ENCODE data around the gene TJAP1.
"Not testable (repeated sequence)": the region's sequence is repeated elsewhere in the genome, so short reads cannot be mapped to it uniquely, and the experiment has no call there.

The TJAP1 gene

GRCh38 chr6:43460032-43460431, 17.3 kb upstream of the TJAP1 start:
- Histone ChIP-seq H3K4me3 (ENCODE audit: low read length) (no peak overlapping the region), H3K36me3 (replicated peaks; ENCODE audit: low read depth, low read length) (no peaks in the 10 kb centered on the region), H3K9me3 (ENCODE audit: insufficient read depth, low read length) (no peaks in the 10 kb centered on the region), H4K20me1 (ENCODE audit: insufficient read depth, low read length) (no peaks in the 10 kb centered on the region), H3K9ac (ENCODE audit: low read length) (no peak overlapping the region), H3K27ac (ENCODE audit: low read length) (no peak overlapping the region), H3K4me2 (ENCODE audit: low read length) (no peak overlapping the region), H3K4me1 (ENCODE audit: low read length) (no peaks in the 10 kb centered on the region), H3K79me2 (ENCODE audit: low read length) (no peaks in the 10 kb centered on the region), H3K27me3 (ENCODE audit: low read depth, low read length) (peaks cover 12% of the 10 kb centered on the region), H2AFZ (ENCODE audit: low read depth, low read length) (no peak overlapping the region)
- no peak for TF ChIP-seq EZH2phosphoT487 (IDR thresholded peaks at IDR 0.05; ENCODE audit: low read depth)
- TF ChIP-seq, protein P1, sequence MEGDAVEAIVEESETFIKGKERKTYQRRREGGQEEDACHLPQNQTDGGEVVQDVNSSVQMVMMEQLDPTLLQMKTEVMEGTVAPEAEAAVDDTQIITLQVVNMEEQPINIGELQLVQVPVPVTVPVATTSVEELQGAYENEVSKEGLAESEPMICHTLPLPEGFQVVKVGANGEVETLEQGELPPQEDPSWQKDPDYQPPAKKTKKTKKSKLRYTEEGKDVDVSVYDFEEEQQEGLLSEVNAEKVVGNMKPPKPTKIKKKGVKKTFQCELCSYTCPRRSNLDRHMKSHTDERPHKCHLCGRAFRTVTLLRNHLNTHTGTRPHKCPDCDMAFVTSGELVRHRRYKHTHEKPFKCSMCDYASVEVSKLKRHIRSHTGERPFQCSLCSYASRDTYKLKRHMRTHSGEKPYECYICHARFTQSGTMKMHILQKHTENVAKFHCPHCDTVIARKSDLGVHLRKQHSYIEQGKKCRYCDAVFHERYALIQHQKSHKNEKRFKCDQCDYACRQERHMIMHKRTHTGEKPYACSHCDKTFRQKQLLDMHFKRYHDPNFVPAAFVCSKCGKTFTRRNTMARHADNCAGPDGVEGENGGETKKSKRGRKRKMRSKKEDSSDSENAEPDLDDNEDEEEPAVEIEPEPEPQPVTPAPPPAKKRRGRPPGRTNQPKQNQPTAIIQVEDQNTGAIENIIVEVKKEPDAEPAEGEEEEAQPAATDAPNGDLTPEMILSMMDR (IDR thresholded peaks at IDR 0.05; ENCODE audit: low read depth, low read length): no peak

- H3K4me2 ChIP-seq (ENCODE audit: low read length): no peak overlapping the region
- H4K20me1 ChIP-seq (ENCODE audit: insufficient read depth, low read length): no peaks in the 10 kb centered on the region
- no peaks in the 10 kb centered on the region for H3K9me3 ChIP-seq (ENCODE audit: insufficient read depth, low read length)
- peaks cover 12% of the 10 kb centered on the region for H3K27me3 ChIP-seq (ENCODE audit: low read depth, low read length)
- H3K4me1 ChIP-seq (ENCODE audit: low read length): no peaks in the 10 kb centered on the region
- no peak overlapping the region for H3K27ac ChIP-seq (ENCODE audit: low read length)
- no peaks in the 10 kb centered on the region for H3K36me3 ChIP-seq (replicated peaks; ENCODE audit: low read depth, low read length)
- no peak overlapping the region for H3K4me3 ChIP-seq (ENCODE audit: low read length)
- H2AFZ ChIP-seq (ENCODE audit: low read depth, low read length): no peak overlapping the region
- H3K79me2 ChIP-seq (ENCODE audit: low read length): no peaks in the 10 kb centered on the region
- H3K9ac ChIP-seq (ENCODE audit: low read length): no peak overlapping the region
- TF ChIP-seq, protein P1 (IDR thresholded peaks at IDR 0.05; ENCODE audit: low read depth, low read length): no peak
- TF ChIP-seq EZH2phosphoT487 (IDR thresholded peaks at IDR 0.05; ENCODE audit: low read depth): no peak
Observed at GRCh38 chr6:43461936-43462335, 15.4 kb upstream of the TJAP1 start.

GRCh38 chr6:43464337-43464736, 13.0 kb upstream of the TJAP1 start:
- no peak for TF ChIP-seq EZH2phosphoT487 (IDR thresholded peaks at IDR 0.05; ENCODE audit: low read depth)
- Histone ChIP-seq H3K27ac (ENCODE audit: low read length) (no peak overlapping the region), H3K27me3 (ENCODE audit: low read depth, low read length) (peaks cover 12% of the 10 kb centered on the region), H3K79me2 (ENCODE audit: low read length) (no peaks in the 10 kb centered on the region), H3K9ac (ENCODE audit: low read length) (no peak overlapping the region), H3K4me1 (ENCODE audit: low read length) (no peaks in the 10 kb centered on the region), H2AFZ (ENCODE audit: low read depth, low read length) (no peak overlapping the region), H3K4me2 (ENCODE audit: low read length) (no peak overlapping the region), H3K4me3 (ENCODE audit: low read length) (no peak overlapping the region), H3K36me3 (replicated peaks; ENCODE audit: low read depth, low read length) (no peaks in the 10 kb centered on the region), H4K20me1 (ENCODE audit: insufficient read depth, low read length) (no peaks in the 10 kb centered on the region), H3K9me3 (ENCODE audit: insufficient read depth, low read length) (no peaks in the 10 kb centered on the region)

GRCh38 chr6:43465948-43466347, 11.4 kb upstream of the TJAP1 start:
- Histone ChIP-seq H3K4me2 (ENCODE audit: low read length) (no peak overlapping the region), H3K9ac (ENCODE audit: low read length) (no peak overlapping the region), H3K27me3 (ENCODE audit: low read depth, low read length) (peaks cover 12% of the 10 kb centered on the region), H3K79me2 (ENCODE audit: low read length) (no peaks in the 10 kb centered on the region), H3K36me3 (replicated peaks; ENCODE audit: low read depth, low read length) (no peaks in the 10 kb centered on the region), H3K4me1 (ENCODE audit: low read length) (no peaks in the 10 kb centered on the region), H3K9me3 (ENCODE audit: insufficient read depth, low read length) (no peaks in the 10 kb centered on the region), H3K27ac (ENCODE audit: low read length) (no peak overlapping the region), H3K4me3 (ENCODE audit: low read length) (no peak overlapping the region), H2AFZ (ENCODE audit: low read depth, low read length) (no peak overlapping the region), H4K20me1 (ENCODE audit: insufficient read depth, low read length) (no peaks in the 10 kb centered on the region)
- TF ChIP-seq, protein P1 (IDR thresholded peaks at IDR 0.05; ENCODE audit: low read depth, low read length): no peak
- no peak for TF ChIP-seq EZH2phosphoT487 (IDR thresholded peaks at IDR 0.05; ENCODE audit: low read depth)

- not testable (repeated sequence) for H3K4me3 ChIP-seq (ENCODE audit: low read length); H3K27ac ChIP-seq (ENCODE audit: low read length); H3K9me3 ChIP-seq (ENCODE audit: insufficient read depth, low read length); H3K79me2 ChIP-seq (ENCODE audit: low read length); H4K20me1 ChIP-seq (ENCODE audit: insufficient read depth, low read length); H3K36me3 ChIP-seq (replicated peaks; ENCODE audit: low read depth, low read length); H2AFZ ChIP-seq (ENCODE audit: low read depth, low read length); H3K4me2 ChIP-seq (ENCODE audit: low read length); H3K9ac ChIP-seq (ENCODE audit: low read length); H3K4me1 ChIP-seq (ENCODE audit: low read length)
- peaks cover 13% of the 10 kb centered on the region for H3K27me3 ChIP-seq (ENCODE audit: low read depth, low read length)
Observed at GRCh38 chr6:43467265-43467664, 10.1 kb upstream of the TJAP1 start.
